ENCODE results near the gene PGLYRP3.

DNA sequence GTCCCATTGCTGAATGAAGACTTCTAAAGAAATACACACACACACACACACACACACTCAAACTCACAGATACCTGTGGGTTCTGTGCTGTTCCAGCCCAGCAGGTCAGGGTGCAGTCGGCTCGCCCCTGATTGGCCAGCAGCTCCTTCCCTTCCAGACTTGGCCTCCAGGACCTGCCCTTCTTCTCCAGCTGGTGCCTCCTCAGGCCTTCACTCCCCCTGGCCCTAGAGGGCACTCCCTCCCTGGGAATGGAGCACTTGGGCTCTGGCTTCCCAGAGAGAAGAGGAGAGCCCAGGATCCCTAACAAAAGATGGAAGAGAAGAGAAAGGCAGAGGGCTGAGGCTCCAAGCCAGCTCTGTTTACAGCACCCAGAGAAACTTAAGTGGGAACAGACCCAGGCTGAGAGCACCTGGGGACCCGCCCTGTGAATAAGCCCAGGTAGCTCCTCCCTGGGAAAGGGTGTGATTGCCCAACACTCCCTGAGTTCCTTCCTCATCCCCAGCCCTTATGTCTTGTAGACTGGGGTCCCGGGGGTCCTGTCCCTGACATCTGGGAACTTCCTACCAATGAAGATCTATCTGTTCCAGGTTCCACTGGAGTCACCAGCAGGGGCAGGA lies at the start of gene PGLYRP3:
- TF ChIP-seq, protein P1, sequence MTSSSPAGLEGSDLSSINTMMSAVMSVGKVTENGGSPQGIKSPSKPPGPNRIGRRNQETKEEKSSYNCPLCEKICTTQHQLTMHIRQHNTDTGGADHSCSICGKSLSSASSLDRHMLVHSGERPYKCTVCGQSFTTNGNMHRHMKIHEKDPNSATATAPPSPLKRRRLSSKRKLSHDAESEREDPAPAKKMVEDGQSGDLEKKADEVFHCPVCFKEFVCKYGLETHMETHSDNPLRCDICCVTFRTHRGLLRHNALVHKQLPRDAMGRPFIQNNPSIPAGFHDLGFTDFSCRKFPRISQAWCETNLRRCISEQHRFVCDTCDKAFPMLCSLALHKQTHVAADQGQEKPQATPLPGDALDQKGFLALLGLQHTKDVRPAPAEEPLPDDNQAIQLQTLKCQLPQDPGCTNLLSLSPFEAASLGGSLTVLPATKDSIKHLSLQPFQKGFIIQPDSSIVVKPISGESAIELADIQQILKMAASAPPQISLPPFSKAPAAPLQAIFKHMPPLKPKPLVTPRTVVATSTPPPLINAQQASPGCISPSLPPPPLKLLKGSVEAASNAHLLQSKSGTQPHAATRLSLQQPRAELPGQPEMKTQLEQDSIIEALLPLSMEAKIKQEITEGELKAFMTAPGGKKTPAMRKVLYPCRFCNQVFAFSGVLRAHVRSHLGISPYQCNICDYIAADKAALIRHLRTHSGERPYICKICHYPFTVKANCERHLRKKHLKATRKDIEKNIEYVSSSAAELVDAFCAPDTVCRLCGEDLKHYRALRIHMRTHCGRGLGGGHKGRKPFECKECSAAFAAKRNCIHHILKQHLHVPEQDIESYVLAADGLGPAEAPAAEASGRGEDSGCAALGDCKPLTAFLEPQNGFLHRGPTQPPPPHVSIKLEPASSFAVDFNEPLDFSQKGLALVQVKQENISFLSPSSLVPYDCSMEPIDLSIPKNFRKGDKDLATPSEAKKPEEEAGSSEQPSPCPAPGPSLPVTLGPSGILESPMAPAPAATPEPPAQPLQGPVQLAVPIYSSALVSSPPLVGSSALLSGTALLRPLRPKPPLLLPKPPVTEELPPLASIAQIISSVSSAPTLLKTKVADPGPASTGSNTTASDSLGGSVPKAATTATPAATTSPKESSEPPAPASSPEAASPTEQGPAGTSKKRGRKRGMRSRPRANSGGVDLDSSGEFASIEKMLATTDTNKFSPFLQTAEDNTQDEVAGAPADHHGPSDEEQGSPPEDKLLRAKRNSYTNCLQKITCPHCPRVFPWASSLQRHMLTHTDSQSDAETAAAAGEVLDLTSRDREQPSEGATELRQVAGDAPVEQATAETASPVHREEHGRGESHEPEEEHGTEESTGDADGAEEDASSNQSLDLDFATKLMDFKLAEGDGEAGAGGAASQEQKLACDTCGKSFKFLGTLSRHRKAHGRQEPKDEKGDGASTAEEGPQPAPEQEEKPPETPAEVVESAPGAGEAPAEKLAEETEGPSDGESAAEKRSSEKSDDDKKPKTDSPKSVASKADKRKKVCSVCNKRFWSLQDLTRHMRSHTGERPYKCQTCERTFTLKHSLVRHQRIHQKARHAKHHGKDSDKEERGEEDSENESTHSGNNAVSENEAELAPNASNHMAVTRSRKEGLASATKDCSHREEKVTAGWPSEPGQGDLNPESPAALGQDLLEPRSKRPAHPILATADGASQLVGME (CRISPR knock-in tag; IDR thresholded peaks at IDR 0.05), result no peak
- TF ChIP-seq CSDE1 (IDR thresholded peaks at IDR 0.05) (no peak), SMARCE1 (IDR thresholded peaks at IDR 0.05) (no peak), KAT7 (CRISPR knock-in tag; IDR thresholded peaks at IDR 0.05; ENCODE audit: borderline replicate concordance) (no peak)

All from K562 (cell line).